IMR-90 (cell line): ENCODE results near the gene TEPSIN.

Source experiments
- BHLHE40 ChIP-seq: fragments of 150-350 bp; IDR thresholded peaks from 2 replicates; pipeline ENCODE4 v1.6.1; 2016; ENCODE audit warnings: mild to moderate bottlenecking, low read depth, low read length
- CTCF ChIP-seq: conservative IDR thresholded peaks from 2 replicates; pipeline ENCODE4 v1.5.1; 2012; ENCODE audit warnings: mild to moderate bottlenecking, low read depth, low read length, improper control_type of control experiment
- ELK1 ChIP-seq: fragments of 150-350 bp; IDR thresholded peaks from 2 replicates; pipeline ENCODE4 v1.6.1; 2016; ENCODE audit warnings: low read depth, mild to moderate bottlenecking, low read length, moderate library complexity, borderline replicate concordance
- FOS ChIP-seq: fragments of 150-350 bp; IDR thresholded peaks from 2 replicates; pipeline ENCODE4 v1.6.1; 2016; ENCODE audit warnings: low read depth, low read length
- POLR2A ChIP-seq: IDR thresholded peaks from 2 replicates; pipeline ENCODE4 v1.6.1; 2012; ENCODE audit warnings: mild to moderate bottlenecking, low read depth, low read length
- RFX5 ChIP-seq: IDR thresholded peaks from 2 replicates; pipeline ENCODE4 v1.8.0; 2012; ENCODE audit warnings: low read depth, mild to moderate bottlenecking, low read length, moderate library complexity

- no peak for TF ChIP-seq BHLHE40
- no peak for TF ChIP-seq RFX5
- TF ChIP-seq POLR2A, result no peak
- no peak for TF ChIP-seq CTCF
- no peak for TF ChIP-seq ELK1
- no peak for TF ChIP-seq FOS
These were observed 12.9 kb upstream of the TEPSIN start for GRCh38 chr17:81251709-81252301.
